Stimulated activated CD4-positive, alpha-beta T cell treated with anti-CD3 and anti-CD28 coated beads, Interleukin-4, amount 100 ng/mL, for 24 hours (primary cell): Measurements from ENCODE around the gene ATRNL1.
"Not testable (repeated sequence)": the region's sequence is repeated elsewhere in the genome, so short reads cannot be mapped to it uniquely, and the experiment has no call there.

Experiments used
- DNase-seq: peaks from one replicate; pipeline ENCODE4 v3.0.0-alpha.2; 2020

Gene ATRNL1

GRCh38 chr10:115222039-115222438 lies 128.9 kb downstream of the ATRNL1 start:
- no peak for DNase-seq

GRCh38 chr10:115239761-115240160 lies 146.6 kb downstream of the ATRNL1 start:
- DNase-seq: no peak

GRCh38 chr10:115250784-115251183 lies 157.6 kb downstream of the ATRNL1 start:
- no peak for DNase-seq

GRCh38 chr10:115253765-115254164 lies 160.6 kb downstream of the ATRNL1 start:
- DNase-seq: not testable (repeated sequence)

- no peak for DNase-seq
These were observed 179.3 kb downstream of the ATRNL1 start for GRCh38 chr10:115272482-115272881.

- no peak for DNase-seq
These were observed 185.1 kb downstream of the ATRNL1 start for GRCh38 chr10:115278294-115278693.

- DNase-seq: no peak
These were observed 202.1 kb downstream of the ATRNL1 start for GRCh38 chr10:115295213-115295805.

- no peak for DNase-seq
These were observed 206.9 kb downstream of the ATRNL1 start for GRCh38 chr10:115300080-115300479.

GRCh38 chr10:115319669-115320068 lies 226.5 kb downstream of the ATRNL1 start:
- not testable (repeated sequence) for DNase-seq

GRCh38 chr10:115321360-115321759 lies 228.2 kb downstream of the ATRNL1 start:
- DNase-seq: no peak

- DNase-seq: no peak
These were observed 235.2 kb downstream of the ATRNL1 start for GRCh38 chr10:115328331-115328730.

GRCh38 chr10:115335366-115335765 lies 242.2 kb downstream of the ATRNL1 start:
- DNase-seq: no peak

- no peak for DNase-seq
These were observed 262.1 kb downstream of the ATRNL1 start for GRCh38 chr10:115355162-115355760.

- DNase-seq: not testable (repeated sequence)
These were observed 274.8 kb downstream of the ATRNL1 start for GRCh38 chr10:115367920-115368319.

- no peak for DNase-seq
These were observed 285.9 kb downstream of the ATRNL1 start for GRCh38 chr10:115379064-115379463.

- DNase-seq: no peak
These were observed 291.5 kb downstream of the ATRNL1 start for GRCh38 chr10:115384665-115385064.

GRCh38 chr10:115390607-115391006 lies 297.4 kb downstream of the ATRNL1 start:
- DNase-seq: no peak

- DNase-seq: no peak
These were observed 304.9 kb downstream of the ATRNL1 start for GRCh38 chr10:115398026-115398425.

- DNase-seq: no peak
These were observed 309.5 kb downstream of the ATRNL1 start for GRCh38 chr10:115402699-115403098.

- not testable (repeated sequence) for DNase-seq
These were observed 312.7 kb downstream of the ATRNL1 start for GRCh38 chr10:115405838-115406237.

GRCh38 chr10:115409347-115409746 lies 316.2 kb downstream of the ATRNL1 start:
- no peak for DNase-seq

GRCh38 chr10:115417585-115418265 lies 324.6 kb downstream of the ATRNL1 start:
- DNase-seq: no peak

- DNase-seq: no peak
These were observed 329.5 kb downstream of the ATRNL1 start for GRCh38 chr10:115422624-115423023.

GRCh38 chr10:115427611-115428010 lies 334.4 kb downstream of the ATRNL1 start:
- DNase-seq: no peak
